GM11168 (cell line): ENCODE measurements around the gene ZNF613.

ENCODE experiments used
- in situ Hi-C: fragments of 300-500 bp; cut with MboI; formaldehyde crosslinking; loops from one replicate; pipeline ENCODE4 v1.12.0; 2022; ENCODE audit warnings: low sequenced_read_pairs; ENCODE audit not compliant: unreplicated experiment

ZNF613 gene

GRCh38 chr19:51994048-51994644 lies 66.9 kb downstream of the ZNF613 start:
- in situ Hi-C loops, result no loop called here
